ENCODE data around the gene PTPRD.

The PTPRD gene

GRCh38 chr9:8390571-8390970 is 2222.2 kb downstream of the PTPRD start:
- no peak for DNase-seq

DNA sequence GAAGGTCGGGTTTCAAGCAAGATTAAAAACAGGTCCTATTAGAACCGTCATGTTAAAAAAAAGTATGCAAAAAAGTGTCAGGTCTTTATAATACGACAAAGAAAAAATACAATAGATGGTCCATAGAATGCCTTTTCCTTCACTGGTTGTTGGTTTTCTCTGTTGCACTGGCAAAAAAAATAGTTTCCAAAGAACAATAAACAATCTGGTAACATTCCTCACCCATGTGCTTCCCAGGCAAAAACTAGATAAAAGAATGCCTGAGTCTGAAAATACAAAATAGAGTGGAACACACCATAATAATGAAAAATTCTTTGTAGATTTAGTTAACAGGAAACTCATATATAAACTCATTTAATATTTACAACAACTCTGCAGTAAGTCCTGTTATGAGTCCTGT is 2223.3 kb downstream of the PTPRD start:
- no peak for DNase-seq

GRCh38 chr9:8388132-8388531 is 2224.7 kb downstream of the PTPRD start:
- no peak for DNase-seq

DNA sequence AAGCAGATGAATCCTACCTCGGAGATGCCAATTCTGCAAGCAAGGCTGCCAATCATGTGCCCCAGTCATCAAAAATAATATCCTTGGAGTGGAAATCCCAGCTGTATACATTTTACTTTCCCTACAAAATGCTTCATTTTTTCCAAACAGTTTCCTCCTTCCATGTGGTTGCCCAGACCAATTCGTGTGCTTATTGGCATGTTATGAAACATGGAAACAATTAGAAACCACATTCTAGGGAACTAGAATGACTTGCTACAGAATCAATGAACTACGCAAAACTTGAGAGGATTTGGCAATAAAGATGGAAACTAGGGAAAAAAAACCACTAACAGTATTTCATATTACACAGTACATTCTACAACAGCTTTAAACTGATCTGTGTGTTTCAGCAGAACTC is 2228.7 kb downstream of the PTPRD start:
- no peak for DNase-seq

GRCh38 chr9:8382777-8383527 is 2229.8 kb downstream of the PTPRD start:
- DNase-seq = no peak

- no peak for DNase-seq
Measured at GRCh38 chr9:8382266-8382665, 2230.5 kb downstream of the PTPRD start.

- no peak for DNase-seq
Measured at GRCh38 chr9:8381601-8382000, 2231.2 kb downstream of the PTPRD start.

DNA sequence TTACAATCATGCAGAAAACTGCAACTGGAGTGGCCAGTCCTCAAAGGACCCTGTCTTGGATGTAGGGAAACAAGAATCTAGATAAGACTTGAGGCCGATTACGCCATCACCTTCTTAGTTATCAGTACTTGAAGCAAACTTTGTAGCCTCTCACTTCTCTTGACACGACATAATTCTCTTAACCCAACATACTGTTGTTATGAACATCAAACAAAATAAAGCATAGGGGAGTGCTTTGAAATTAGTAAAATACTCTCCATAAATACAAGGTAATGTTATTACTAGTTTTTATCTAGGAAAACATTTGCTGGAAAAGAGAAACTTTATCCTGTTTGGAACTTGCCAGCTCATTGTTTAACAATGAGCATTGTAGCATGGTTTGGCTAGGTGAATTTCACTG is 2238.3 kb downstream of the PTPRD start:
- no peak for DNase-seq

DNA sequence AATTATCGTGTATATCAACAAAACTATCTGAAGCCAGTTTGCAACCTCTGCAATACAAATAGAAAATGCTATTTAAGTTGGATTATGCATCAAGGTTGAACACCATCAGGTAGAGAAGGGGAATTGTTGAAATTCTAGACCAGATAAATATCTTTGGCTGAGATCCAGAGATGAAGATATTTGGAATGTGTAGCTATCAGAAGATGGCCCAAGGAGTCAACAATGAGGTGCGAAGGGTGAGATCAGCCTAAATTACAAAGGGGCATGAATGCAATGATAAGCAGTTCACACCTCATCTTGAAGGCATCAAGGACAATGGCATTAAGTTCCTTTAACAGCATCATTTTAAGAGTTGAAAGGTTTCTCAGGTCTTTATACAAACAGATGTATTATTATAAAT is 2241.1 kb downstream of the PTPRD start:
- DNase-seq = no peak

GRCh38 chr9:8366161-8366926 is 2246.5 kb downstream of the PTPRD start:
- no peak for DNase-seq

DNA sequence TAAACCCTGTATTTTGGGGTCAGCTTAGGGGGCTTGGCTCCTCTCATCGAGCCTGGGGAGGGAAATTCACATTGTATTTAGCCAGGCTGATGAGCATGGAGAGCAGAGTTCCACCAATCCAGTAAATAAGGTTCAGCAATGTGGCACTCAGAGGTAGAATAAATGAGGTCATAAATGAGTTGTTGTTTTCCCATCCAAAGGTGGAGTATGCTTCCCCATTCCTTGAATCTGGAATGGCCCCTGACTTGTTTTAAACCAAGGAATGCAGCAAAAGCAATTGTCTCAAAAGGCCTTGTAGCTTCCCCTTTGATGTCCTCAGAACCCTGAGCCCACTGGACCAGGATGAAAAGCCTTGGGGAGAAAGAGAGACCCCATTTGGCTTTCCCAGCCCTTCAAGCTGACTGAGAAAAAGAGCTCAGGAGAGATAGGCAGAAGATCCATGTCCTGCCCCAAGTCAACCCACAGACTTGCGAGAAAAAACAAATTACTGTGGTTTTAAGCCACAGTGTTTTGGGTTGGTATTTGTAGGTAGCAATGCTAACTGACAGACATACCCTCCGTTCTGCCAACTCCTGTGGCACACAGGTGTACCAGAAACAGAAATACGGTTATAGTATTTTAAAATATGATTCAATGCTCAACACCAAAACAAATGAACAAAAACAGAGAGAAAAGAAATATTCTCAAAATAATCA is 2247.2 kb downstream of the PTPRD start:
- no peak for DNase-seq

- no peak for DNase-seq
Measured at GRCh38 chr9:8365029-8365428, 2247.8 kb downstream of the PTPRD start.

GRCh38 chr9:8364026-8364752 is 2248.6 kb downstream of the PTPRD start:
- no peak for DNase-seq

- DNase-seq = no peak
Measured at GRCh38 chr9:8362250-8362649, 2250.6 kb downstream of the PTPRD start.

DNA sequence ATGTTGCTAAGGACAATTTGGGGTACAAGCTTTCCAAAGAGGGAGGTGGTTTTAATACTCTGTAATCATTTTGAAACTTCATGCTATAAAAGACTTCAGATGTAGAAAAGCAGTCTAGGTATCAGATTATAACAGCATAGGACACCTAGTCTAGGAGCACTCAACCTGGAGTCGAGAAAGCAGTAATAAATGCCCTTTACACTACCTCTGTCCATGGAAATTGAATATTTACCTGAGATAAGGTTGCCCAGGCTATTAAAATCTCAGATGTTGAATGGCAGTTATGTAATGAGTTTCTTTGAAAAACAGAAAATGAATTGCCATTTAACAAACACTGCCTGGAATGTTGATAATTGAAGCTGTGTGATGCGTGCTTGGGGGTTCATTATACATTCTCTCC is 2251.4 kb downstream of the PTPRD start:
- no peak for DNase-seq

DNA sequence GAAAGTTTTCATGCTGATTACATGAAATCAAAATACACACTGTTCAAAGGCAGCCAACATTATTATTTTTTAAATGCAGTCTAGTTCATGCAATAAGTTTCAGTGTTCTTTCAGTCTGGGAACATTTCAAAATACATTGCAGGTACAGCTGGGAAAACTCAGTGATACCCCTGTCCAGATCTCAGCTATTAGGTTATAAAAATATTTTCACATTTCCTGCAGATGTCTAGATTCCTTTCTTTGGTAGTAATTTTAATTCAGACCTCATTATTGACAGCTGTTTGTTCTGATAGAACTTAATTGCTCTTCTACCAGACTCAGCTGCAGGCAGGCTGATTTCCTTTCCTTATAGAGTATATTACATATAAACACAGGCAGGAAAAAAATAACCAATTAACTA is 2256.4 kb downstream of the PTPRD start:
- no peak for DNase-seq

DNA sequence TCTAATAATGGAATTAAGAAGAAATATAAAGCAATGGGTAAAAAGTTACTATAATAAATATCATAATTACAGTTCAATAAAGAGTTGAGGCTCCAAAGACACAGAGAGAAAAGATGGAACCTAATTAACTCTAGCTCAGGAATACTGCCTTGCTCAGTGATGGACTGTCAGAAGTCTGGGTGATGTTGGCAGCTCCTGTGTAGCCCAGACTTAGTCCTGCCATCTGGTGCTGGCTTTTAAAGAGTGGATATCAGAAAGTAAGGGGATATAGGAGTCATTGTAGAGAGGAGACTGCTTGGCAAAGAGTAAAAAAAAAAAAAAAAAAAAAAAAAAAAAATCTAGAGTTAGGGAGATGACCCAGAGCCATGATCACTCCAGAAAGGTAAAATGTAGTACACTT is 2261.4 kb downstream of the PTPRD start:
- DNase-seq = no peak

- DNase-seq = no peak
Measured at GRCh38 chr9:8349901-8350300, 2262.9 kb downstream of the PTPRD start.

DNA sequence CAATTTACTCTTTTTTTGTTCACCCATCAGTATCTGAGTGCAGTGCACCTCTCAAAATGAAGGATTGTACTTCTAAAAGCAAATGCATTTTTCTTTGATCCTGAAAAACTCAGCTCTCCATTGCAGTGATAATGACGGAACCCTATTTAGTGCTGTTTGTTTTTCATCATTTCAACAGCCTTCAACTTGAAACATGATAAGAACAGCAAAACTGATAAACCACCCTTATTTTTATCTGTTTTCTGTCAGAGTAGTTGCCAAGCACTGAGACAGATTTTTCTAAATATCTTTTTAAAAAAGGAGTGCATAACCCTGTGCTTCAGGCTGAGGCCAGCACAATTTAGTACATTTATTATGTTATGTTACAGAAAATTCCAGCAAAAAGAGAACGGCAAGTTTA is 2263.4 kb downstream of the PTPRD start:
- no peak for DNase-seq

DNA sequence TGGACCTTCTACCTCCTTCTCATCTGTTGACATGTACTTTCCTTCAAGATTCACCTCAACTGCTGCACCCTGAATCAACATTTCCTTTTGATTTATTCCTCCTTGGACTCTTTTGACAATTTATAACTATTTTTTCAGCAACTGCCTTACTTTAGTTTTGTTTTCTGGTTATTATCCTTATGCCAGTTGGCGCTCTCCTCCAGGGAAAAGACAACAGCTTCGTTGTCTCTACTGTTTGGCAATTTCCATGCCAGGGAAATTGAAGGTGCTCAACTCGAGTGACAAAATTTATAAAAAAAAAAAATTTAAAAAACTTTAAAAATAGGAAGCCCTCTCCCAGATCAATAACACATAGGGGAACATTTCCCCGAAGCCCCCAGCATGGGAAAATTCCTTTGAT is 2264.0 kb downstream of the PTPRD start:
- no peak for DNase-seq

DNA sequence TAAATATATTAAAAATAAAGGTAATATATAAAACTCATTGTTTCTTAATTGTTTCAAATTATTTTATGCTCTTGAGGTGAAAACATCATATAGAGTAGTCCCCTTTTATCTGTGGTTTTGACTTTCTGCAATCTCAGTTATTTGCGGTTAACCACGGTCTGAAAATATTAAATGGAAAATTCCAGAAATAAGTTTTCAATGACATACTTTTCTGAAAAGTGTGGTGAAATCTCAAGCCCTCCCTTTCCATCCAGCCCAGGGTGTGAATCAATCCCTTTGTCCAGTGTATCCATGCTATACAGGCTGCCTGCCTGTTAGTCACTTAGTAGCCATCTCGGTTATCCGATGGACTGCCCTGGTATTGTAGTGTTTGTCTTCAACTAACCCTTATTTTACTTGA is 2266.5 kb downstream of the PTPRD start:
- DNase-seq = no peak

DNA sequence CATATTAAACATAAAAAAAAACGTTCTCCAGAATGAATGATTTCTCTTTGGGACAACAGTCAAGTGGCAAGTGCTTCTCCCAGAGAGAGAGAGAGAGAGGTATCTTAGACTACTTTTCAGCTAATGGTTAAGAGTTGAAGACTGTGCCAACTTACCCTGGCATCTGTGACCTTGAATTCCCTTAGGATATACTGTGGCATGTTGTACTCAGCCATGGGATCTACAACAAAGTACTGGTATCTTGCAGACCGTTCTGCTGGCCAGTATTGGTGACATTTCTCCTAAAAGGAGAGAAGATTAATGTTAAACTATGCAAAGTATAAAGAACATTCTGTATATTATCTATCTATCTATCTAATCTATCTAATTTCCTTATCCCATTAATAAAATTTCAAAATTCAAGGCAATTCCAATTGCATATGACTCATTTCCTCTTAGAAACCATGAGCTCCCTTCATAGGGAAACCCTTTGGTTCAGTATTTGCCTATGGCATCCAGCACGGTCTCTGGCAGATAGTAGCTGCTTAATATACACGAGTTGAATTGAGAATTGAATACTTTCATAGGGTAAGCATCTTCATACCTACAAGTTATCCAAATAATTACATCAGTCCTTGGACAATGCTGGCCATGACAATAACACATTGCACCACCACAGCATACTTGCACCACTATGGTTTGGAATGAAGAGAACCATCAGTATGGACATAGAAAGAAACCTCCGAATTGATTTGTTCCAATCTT is 2273.9 kb downstream of the PTPRD start:
- no peak for DNase-seq
